CD4-positive, alpha-beta T cell treated with Interleukin-6 at 100 ng/mL for 8 hours (primary cell): ENCODE measurements around the gene RNF213.
"Not testable (repeated sequence)": the region's sequence is repeated elsewhere in the genome, so short reads cannot be mapped to it uniquely, and the experiment has no call there.

ENCODE experiments used
- DNase-seq: peaks from one replicate; pipeline ENCODE4 v3.0.0-alpha.2; 2020; ENCODE audit warnings: mixed read lengths, low spot score

RNF213 gene

DNA sequence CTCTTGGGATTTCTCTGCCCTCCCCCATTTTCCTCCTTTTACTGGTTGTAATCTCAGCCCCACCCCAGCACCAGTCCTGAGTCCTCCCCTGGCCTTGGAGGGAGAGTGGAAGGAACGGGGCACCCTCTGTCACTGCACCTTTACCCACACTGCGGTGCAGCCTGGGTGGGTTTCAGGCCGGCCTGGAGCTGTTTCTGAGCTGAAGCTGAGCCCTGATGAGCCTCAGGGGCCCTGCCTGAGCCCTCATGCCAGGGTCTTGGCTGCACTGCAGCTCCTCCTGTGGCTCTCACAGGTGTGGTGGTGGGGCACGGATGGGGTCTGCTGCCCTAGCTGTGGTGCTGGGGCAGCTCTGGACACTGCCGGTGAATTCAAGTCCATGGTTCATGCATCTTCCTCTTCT, 34.5 kb downstream of the RNF213 start:
- no peak for DNase-seq

DNA sequence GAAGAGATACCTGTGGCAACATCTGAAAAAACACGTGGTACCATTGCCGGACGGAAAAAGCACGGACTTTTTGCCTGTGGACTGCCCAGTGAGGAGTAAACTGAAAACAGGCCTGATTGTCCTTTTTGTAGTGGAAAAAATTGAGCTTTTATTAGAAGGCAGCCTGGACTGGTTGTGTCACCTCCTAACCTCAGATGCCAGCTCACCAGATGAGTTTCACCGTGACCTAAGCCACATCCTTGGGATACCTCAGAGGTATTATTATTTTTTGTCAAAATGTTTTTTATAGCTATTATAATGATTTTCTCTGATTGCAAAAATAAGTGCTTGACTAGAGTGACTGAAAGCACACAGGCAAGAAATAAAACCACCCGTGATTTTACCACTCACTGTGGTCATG, 34.9 kb downstream of the RNF213 start:
- DNase-seq, result no peak

GRCh38 chr17:80296221-80296620, 35.6 kb downstream of the RNF213 start:
- no peak for DNase-seq

- DNase-seq, result no peak
These were observed 37.4 kb downstream of the RNF213 start for GRCh38 chr17:80297996-80298560.

DNA sequence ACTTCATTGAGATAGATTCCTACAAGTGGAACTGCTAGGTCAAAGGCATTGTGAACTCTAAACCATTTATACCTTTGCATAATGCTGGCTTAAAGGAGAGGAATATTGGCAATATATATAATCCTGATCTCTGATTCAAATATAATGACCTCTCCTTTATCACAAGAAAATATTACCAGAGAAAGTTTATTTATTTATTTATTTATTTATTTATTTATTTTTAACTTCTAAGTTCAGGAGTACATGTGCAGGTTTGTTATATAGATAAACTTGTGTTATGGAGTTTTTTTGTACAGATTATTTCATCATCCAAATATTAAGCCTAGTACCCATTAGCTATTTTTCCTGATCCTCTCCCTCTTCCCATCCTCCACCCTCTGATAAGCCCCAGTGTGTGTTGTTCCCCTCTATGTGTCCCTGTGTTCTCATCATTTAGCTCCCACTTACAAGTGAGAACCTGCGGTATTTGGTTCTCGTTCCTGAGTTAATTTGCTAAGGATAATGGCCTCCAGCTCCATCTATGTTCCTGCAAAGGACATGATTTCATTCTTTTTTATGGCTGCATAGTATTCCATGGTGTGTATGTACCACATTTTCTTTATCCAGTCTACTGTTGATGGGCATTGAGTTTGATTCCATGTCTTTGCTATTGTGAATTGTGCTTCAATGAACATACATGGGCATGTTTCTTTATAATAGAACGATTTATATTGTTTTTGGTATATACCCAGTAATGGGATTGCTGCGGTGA, 38.9 kb downstream of the RNF213 start:
- DNase-seq, result not testable (repeated sequence)

DNA sequence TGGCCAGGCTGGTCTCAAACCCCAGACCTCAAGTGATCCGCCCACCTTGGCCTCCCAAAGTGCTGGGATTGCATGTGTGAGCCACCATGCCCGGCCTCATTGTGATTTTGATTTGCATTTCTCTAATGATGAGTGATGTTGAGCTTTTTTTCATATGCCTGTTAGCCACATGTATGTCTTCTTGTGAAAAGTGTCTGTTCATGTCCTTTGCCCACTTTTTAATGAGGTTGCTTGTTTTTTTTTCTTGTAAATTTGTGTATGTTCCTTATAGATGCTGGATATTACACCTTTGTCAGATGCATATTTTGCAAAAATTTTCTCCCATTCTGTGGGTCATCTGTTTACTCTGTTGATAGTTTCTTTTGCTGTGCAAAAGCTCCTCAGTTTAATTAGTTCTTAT, 40.1 kb downstream of the RNF213 start:
- not testable (repeated sequence) for DNase-seq

GRCh38 chr17:80303824-80304223, 43.2 kb downstream of the RNF213 start:
- DNase-seq, result no peak

DNA sequence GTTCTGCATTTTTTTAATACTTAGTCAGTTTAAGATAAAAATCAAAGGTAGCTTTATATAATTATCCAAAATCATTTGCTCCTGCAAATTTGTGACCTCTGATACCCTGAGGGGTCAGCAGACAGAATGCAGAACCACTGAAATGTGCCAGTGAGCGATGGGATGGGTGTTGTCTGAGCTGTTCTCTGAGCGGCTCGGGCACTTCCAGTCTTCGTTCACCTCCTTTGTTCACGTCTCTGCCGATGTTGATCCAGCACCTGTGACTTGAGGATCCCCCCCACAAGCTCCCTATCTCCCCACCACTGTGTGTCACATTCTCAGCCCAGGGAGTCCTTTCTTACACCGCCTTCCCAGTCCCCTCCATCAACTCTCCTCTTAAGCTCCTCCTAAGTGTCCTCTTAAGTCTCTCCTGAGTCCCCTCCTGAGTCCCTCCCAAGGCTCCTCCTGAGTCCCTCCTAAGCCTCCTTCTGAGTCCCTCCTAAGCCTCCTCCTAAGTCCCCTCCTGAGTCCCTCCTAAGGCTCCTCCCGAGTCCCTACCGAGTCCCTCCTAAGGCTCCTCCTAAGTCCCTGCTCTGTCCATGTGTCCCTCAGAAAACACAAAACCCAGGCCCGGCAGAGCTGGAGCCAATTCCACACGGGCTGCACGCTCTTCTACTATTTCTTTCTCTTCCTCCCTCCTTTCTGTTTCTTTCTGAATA, 47.5 kb downstream of the RNF213 start:
- no peak for DNase-seq

- DNase-seq, result no peak
These were observed 48.3 kb downstream of the RNF213 start for GRCh38 chr17:80308692-80309517.

GRCh38 chr17:80311216-80311827, 50.7 kb downstream of the RNF213 start:
- DNase-seq, result no peak

- DNase-seq, result no peak
These were observed 52.0 kb downstream of the RNF213 start for GRCh38 chr17:80312621-80313135.

DNA sequence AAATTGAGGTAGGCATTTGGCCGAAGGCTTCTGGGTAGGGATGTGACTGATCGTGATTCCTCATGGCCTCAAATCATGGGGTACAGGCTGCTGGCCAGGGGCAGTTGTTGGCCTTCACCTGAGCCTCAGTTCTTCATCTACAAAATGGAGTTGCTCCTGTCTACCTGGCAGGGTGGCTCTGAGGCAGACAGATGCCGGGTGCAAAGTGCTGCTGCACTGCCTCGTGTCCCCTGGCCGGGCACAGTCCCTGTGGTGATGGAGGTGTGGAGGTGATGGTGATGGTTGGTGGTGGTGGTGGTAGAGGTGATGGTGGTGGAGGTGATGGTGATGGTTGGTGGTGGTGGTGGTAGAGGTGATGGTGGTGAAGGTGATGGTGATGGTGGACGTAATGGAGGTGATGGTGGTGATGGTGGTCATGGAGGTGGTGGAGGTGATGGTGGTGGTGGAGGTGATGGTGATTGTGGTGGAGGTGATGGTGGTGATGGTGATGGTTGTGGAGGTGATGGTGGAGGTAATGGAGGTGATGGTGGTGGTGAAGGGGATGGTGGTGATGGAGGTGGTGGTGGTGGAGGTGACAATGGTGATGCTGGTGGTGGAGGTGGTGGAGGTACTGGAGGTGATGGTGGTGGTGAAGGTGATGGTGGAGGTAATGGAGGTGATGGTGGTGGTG, 52.6 kb downstream of the RNF213 start:
- DNase-seq, result no peak

- not testable (repeated sequence) for DNase-seq
These were observed 53.3 kb downstream of the RNF213 start for GRCh38 chr17:80313946-80314345.

DNA sequence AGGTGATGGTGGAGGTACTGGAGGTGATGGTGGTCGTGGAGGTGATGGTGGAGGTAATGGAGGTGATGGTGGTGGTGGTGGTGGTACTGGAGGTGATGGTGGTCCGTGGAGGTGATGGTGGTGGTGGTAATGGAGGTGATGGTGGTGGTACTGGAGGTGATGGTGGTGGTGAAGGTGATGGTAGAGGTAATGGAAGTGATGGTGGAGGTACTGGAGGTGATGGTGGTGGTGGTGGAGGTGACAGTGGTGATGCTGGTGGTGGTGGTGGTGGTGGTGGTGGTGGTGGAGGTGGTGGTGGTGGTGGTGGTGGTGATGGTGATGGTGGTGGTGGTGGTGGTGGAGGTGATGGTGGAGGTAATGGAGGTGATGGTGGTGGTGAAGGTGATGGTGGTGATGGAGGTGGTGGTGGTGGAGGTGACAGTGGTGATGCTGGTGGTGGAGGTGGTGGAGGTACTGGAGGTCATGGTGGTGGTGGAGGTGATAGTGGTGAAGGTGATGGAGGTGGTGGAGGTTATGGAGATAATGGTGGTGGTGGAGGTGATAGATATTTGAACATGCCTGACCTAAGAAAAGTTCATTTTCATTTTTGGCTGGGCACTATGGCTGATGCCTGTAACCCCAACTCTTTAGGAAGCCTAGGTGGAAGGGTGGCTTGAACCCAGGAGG, 55.0 kb downstream of the RNF213 start:
- DNase-seq, result no peak

DNA sequence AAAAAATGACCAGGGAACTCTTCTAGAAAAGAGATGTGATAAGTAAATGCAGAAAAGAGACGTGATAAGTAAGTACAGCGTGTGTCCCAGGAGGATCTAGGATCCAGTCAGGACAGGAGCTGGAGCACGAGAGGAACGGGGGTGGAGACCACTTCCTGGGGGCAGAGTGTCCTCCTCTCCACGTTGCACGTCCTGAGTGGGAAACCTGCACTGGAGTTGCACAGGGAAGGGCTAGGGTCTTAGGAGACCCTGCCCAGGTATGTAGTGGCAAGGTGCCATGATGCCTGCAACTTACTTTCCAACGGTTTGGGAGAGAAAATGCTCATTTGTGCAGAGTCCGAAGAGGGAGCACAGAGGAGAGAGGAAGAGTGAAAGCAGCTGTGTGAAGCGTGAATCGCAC, 55.8 kb downstream of the RNF213 start:
- no peak for DNase-seq

DNA sequence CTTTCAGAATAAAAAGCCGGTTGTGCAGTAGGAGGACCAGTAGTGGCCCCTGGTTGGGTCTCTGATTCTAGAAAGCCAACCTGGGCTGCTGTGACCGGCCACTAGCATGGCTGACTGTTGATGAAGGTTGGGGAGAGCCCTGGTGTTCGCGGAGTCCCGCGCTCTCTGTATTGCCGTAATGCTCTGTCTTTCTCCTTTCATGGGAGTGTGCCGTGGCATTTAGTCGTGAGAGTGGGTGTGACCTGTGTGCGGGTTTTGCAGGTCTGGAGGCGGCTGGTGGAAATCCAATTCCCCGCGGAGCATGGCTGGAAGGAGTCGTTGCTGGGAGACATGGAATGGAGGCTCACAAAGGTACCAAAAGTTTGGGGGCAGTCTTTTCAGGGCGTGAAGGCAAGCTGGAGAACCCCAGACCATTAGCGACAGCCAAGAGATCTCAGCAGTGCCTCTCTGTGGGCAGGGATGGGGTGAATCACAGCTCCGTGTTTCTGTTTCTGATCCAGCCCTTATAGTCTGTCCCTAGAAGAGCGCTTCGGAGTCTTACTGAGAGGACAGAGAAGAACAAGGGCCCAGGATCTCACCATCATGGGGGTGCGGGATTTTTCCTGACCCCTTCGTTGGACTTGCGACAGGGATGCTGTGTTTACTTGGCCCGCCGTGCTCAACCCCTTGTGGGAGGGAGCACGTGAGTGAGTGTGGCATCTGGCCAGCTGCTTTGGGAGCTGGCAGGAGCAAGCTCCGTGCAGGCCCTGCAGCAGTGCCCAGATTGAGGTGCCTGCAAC, 56.5 kb downstream of the RNF213 start:
- DNase-seq, result no peak

- DNase-seq, result no peak
These were observed 57.0 kb downstream of the RNF213 start for GRCh38 chr17:80317706-80317980.

GRCh38 chr17:80318166-80318565, 57.5 kb downstream of the RNF213 start:
- DNase-seq, result no peak

- no peak for DNase-seq
These were observed 58.8 kb downstream of the RNF213 start for GRCh38 chr17:80319262-80319998.

DNA sequence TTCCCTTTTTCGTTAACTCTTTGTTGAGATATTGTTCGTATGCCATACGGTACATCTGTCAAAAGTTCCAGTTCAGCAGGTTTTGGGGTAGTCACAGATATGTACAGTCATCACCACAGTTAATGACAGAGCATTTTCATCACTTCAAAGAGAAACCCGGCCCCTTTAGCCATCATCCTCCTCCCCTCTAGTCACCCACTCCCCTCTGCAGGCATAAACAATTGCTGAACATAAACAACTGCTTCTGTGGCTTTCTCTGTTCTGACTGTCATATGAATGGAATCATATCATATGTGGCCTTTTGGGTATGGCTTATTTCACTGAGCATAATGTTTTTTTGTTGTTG, 59.3 kb downstream of the RNF213 start:
- DNase-seq, result no peak
